Stimulated activated CD4-positive, alpha-beta T cell treated with anti-CD3 and anti-CD28 coated beads, Interleukin-2, amount 100 ng/mL, for 4 hours (primary cell): ENCODE results near the gene IL13.

ENCODE experiments used
- DNase-seq: peaks from one replicate; pipeline ENCODE4 v3.0.0-alpha.2; 2020; ENCODE audit warnings: low read depth

IL13 gene

GRCh38 chr5:132655821-132656773, 1.9 kb upstream of the IL13 start:
- peak; percentile 31 for DNase-seq

GRCh38 chr5:132656774-132657355, 1.1 kb upstream of the IL13 start:
- no peak for DNase-seq

- DNase-seq: no peak
These were observed 669 bp downstream of the IL13 start for GRCh38 chr5:132658381-132659302.

GRCh38 chr5:132659598-132660493, 1.9 kb downstream of the IL13 start:
- no peak for DNase-seq

- DNase-seq: no peak
These were observed 3.4 kb downstream of the IL13 start for GRCh38 chr5:132661231-132662003.

GRCh38 chr5:132662004-132662401, 4.0 kb downstream of the IL13 start:
- DNase-seq: no peak

GRCh38 chr5:132662925-132663770, 5.2 kb downstream of the IL13 start:
- no peak for DNase-seq

- DNase-seq: no peak
These were observed 6.1 kb downstream of the IL13 start for GRCh38 chr5:132663771-132664695.

- DNase-seq: no peak
These were observed 6.8 kb downstream of the IL13 start for GRCh38 chr5:132664696-132665209.

- no peak for DNase-seq
These were observed 7.7 kb downstream of the IL13 start for GRCh38 chr5:132665574-132666080.

- no peak for DNase-seq
These were observed 8.5 kb downstream of the IL13 start for GRCh38 chr5:132666310-132667123.

- no peak for DNase-seq
These were observed 9.3 kb downstream of the IL13 start for GRCh38 chr5:132667309-132667708.

- DNase-seq: no peak
These were observed 10.1 kb downstream of the IL13 start for GRCh38 chr5:132667761-132668705.

- DNase-seq: no peak
These were observed 10.9 kb downstream of the IL13 start for GRCh38 chr5:132668706-132669454.

GRCh38 chr5:132669455-132669820, 11.5 kb downstream of the IL13 start:
- DNase-seq: no peak
